Endothelial cell of umbilical vein (primary cell): ENCODE results near the gene CHURC1.

ENCODE experiments used
- EZH2 ChIP-seq: IDR thresholded peaks from 2 replicates; pipeline ENCODE4 v1.6.1; 2012; ENCODE audit warnings: borderline replicate concordance, low read depth, mild to moderate bottlenecking, moderate library complexity, low read length, inconsistent platforms; ENCODE audit not compliant: severe bottlenecking
- MYC ChIP-seq: IDR thresholded peaks from one replicate; pipeline ENCODE4 v1.6.1; 2011; ENCODE audit warnings: mild to moderate bottlenecking, low read depth, low read length
- POLR2A ChIP-seq: IDR thresholded peaks from 2 replicates; pipeline ENCODE4 v1.6.1; 2012; ENCODE audit warnings: low read depth, mild to moderate bottlenecking, control low read depth, low read length
- POLR2AphosphoS5 ChIP-seq: IDR thresholded peaks from 2 replicates; pipeline ENCODE4 v1.6.1; 2012; ENCODE audit warnings: low read depth, mild to moderate bottlenecking, control low read depth, low read length, moderate library complexity; ENCODE audit not compliant: insufficient read depth
- TF ChIP-seq, protein P1 (sequence below): IDR thresholded peaks from 2 replicates; pipeline ENCODE4 v1.6.1; 2011; ENCODE audit not compliant: insufficient read depth, insufficient read length
- TF ChIP-seq, protein P2 (sequence below), 2 donors: IDR thresholded peaks; 1 replicate in 1 of 2; 2 replicates in 1 of 2; pipeline ENCODE4 v1.5.1; 2011; ENCODE audit warnings: low read length in 2 of 2, mild to moderate bottlenecking in 2 of 2, moderate library complexity in 2 of 2, control low read depth in 1 of 2, inconsistent platforms in 1 of 2, low read depth in 1 of 2; ENCODE audit not compliant: insufficient read depth in 1 of 2; ENCODE audit errors: extremely low read depth in 1 of 2

DNA sequence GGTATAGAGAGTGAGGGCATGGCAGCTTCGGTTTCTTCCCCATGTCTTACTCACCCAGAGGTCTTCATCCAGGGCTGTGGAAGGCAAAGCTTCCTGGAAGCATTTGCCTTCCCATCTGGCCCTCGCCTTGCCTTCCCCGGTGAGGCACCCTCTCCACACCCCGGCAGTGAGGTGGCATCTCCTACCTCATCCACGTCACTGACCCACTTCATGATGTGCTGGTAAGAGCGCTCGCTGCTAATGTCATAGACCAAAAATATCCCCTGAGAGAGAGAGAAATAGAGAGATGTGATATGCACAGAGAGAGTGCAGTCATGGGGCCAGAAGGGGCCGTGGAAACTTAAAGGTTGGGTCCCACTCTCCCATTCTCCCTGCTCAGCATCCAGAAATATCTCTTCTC is 36.6 kb downstream of the CHURC1 start:
- no peak for TF ChIP-seq MYC
- TF ChIP-seq, protein P1, sequence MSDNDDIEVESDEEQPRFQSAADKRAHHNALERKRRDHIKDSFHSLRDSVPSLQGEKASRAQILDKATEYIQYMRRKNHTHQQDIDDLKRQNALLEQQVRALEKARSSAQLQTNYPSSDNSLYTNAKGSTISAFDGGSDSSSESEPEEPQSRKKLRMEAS, result no peak
- TF ChIP-seq, protein P2, sequence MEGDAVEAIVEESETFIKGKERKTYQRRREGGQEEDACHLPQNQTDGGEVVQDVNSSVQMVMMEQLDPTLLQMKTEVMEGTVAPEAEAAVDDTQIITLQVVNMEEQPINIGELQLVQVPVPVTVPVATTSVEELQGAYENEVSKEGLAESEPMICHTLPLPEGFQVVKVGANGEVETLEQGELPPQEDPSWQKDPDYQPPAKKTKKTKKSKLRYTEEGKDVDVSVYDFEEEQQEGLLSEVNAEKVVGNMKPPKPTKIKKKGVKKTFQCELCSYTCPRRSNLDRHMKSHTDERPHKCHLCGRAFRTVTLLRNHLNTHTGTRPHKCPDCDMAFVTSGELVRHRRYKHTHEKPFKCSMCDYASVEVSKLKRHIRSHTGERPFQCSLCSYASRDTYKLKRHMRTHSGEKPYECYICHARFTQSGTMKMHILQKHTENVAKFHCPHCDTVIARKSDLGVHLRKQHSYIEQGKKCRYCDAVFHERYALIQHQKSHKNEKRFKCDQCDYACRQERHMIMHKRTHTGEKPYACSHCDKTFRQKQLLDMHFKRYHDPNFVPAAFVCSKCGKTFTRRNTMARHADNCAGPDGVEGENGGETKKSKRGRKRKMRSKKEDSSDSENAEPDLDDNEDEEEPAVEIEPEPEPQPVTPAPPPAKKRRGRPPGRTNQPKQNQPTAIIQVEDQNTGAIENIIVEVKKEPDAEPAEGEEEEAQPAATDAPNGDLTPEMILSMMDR (IDR thresholded peaks at IDR 0.05; ENCODE audit: extremely low read depth in 1 of 2, insufficient read depth in 1 of 2, low read depth in 1 of 2, low read length in 2 of 2), result no peak
- no peak for TF ChIP-seq POLR2A
- no peak for TF ChIP-seq EZH2
- TF ChIP-seq POLR2AphosphoS5, result no peak
